HEK293 (cell line): ENCODE measurements around the gene TRIB2.

Experiments used
- CTCF ChIA-PET: fragments of 350-600 bp; formaldehyde crosslinking; extraction: SDS; loops from one replicate; lab custom pipeline; 2021; ENCODE audit warnings: antibody characterized with exemption; lab: Yijun Ruan, JAX
- POLR2A ChIA-PET: fragments of 300-600 bp; formaldehyde crosslinking; extraction: SDS; loops from one replicate; lab custom pipeline; 2020; ENCODE audit warnings: antibody characterized with exemption, inconsistent platforms; lab: Yijun Ruan, JAX
- H3K27ac ChIP-seq: fragments of 200-500 bp; sonication (Bioruptor generic); 2 replicates; pipeline ENCODE4 v1.5.1; 2014; ENCODE audit warnings: low read depth, low read length, control low read depth, inconsistent platforms; ENCODE audit errors: extremely low read depth
- H3K36me3 ChIP-seq, 2 experiments: fragments of 200-500 bp in 1 of 2; sonication (Bioruptor generic) in 1 of 2; 1 replicate in 1 of 2; 2 replicates in 1 of 2; pipeline ENCODE4 v1.5.1; 2014 to 2017; ENCODE audit warnings: inconsistent platforms in 2 of 2, low read length in 2 of 2; ENCODE audit not compliant: control insufficient read depth in 2 of 2, insufficient read depth in 1 of 2
- H3K4me1 ChIP-seq: fragments of 200-500 bp; sonication (Bioruptor generic); 2 replicates; pipeline ENCODE4 v1.5.1; 2014; ENCODE audit warnings: mild to moderate bottlenecking, low read length, inconsistent platforms; ENCODE audit not compliant: control insufficient read depth, insufficient read depth
- H3K4me3 ChIP-seq: 2 replicates; pipeline ENCODE4 v1.5.1; 2011; ENCODE audit warnings: low read depth, mild to moderate bottlenecking, control low read depth, low read length, moderate library complexity
- H3K9me3 ChIP-seq: fragments of 200-500 bp; sonication (Bioruptor generic); 2 replicates; pipeline ENCODE4 v1.5.1; 2014; ENCODE audit warnings: low read depth, low read length, inconsistent platforms; ENCODE audit not compliant: control insufficient read depth, insufficient read depth
- TCF7L2 ChIP-seq: IDR thresholded peaks from 2 replicates; pipeline ENCODE4 v1.6.1; 2011; ENCODE audit warnings: low read depth, mild to moderate bottlenecking, inconsistent platforms, low read length, moderate library complexity, borderline replicate concordance
- ZFP41 ChIP-seq: fragments of 450-650 bp; formaldehyde crosslinking; IDR thresholded peaks from 2 replicates; pipeline ENCODE4 v1.5.1; 2016; ENCODE audit warnings: missing biosample characterization, missing genetic modification characterization, borderline replicate concordance
- ZNF114 ChIP-seq: fragments of 450-650 bp; formaldehyde crosslinking; IDR thresholded peaks from 2 replicates; pipeline ENCODE4 v1.5.0; 2017; ENCODE audit warnings: missing biosample characterization, missing genetic modification characterization
- ZNF133 ChIP-seq: fragments of 450-650 bp; formaldehyde crosslinking; IDR thresholded peaks from 2 replicates; pipeline ENCODE4 v1.5.1; 2016; ENCODE audit warnings: missing biosample characterization, missing genetic modification characterization
- ZNF169 ChIP-seq: fragments of 450-650 bp; formaldehyde crosslinking; IDR thresholded peaks from 2 replicates; pipeline ENCODE4 v1.5.1; 2016; ENCODE audit warnings: missing biosample characterization, missing genetic modification characterization
- ZNF214 ChIP-seq: fragments of 450-650 bp; formaldehyde crosslinking; IDR thresholded peaks from 2 replicates; pipeline ENCODE4 v1.5.1; 2017; ENCODE audit warnings: missing biosample characterization, mild to moderate bottlenecking, missing genetic modification characterization, borderline replicate concordance
- ZNF324 ChIP-seq: fragments of 450-650 bp; formaldehyde crosslinking; IDR thresholded peaks from 2 replicates; pipeline ENCODE4 v1.5.1; 2016; ENCODE audit warnings: missing biosample characterization, missing genetic modification characterization
- ZNF391 ChIP-seq: fragments of 450-650 bp; formaldehyde crosslinking; IDR thresholded peaks from 2 replicates; pipeline ENCODE4 v1.5.1; 2016; ENCODE audit warnings: low read depth, missing biosample characterization, missing genetic modification characterization, borderline replicate concordance
- ZNF529 ChIP-seq: fragments of 450-650 bp; formaldehyde crosslinking; IDR thresholded peaks from 2 replicates; pipeline ENCODE4 v1.5.1; 2017; ENCODE audit warnings: missing genetic modification characterization, missing biosample characterization; ENCODE audit not compliant: insufficient replicate concordance
- ZNF658 ChIP-seq: fragments of 450-650 bp; formaldehyde crosslinking; IDR thresholded peaks from 2 replicates; pipeline ENCODE4; 2016; ENCODE audit warnings: missing biosample characterization, missing genetic modification characterization
- ZNF747 ChIP-seq: fragments of 450-650 bp; formaldehyde crosslinking; IDR thresholded peaks from 2 replicates; pipeline ENCODE4 v1.5.1; 2016; ENCODE audit warnings: missing biosample characterization, missing genetic modification characterization
- ZNF792 ChIP-seq: fragments of 450-650 bp; formaldehyde crosslinking; IDR thresholded peaks from 2 replicates; pipeline ENCODE4 v1.5.1; 2016; ENCODE audit warnings: missing biosample characterization, missing genetic modification characterization
- TF ChIP-seq, protein P1 (sequence below): fragments of 450-650 bp; formaldehyde crosslinking; IDR thresholded peaks from 2 replicates; pipeline ENCODE4 v1.5.1; 2016; ENCODE audit warnings: missing biosample characterization, missing genetic modification characterization
- TF ChIP-seq, protein P2 (sequence below): fragments of 450-650 bp; formaldehyde crosslinking; IDR thresholded peaks from 2 replicates; pipeline ENCODE4 v1.5.1; 2016; ENCODE audit warnings: missing biosample characterization, missing genetic modification characterization, borderline replicate concordance
- TF ChIP-seq, protein P3 (sequence below): fragments of 450-650 bp; formaldehyde crosslinking; IDR thresholded peaks from 2 replicates; pipeline ENCODE4 v1.5.1; 2016; ENCODE audit warnings: missing biosample characterization, missing genetic modification characterization
- TF ChIP-seq, protein P4 (sequence below): fragments of 450-650 bp; formaldehyde crosslinking; IDR thresholded peaks from 2 replicates; pipeline ENCODE4 v1.5.1; 2017; ENCODE audit warnings: missing biosample characterization, missing genetic modification characterization
- TF ChIP-seq, protein P5 (sequence below): fragments of 450-650 bp; formaldehyde crosslinking; IDR thresholded peaks from 2 replicates; pipeline ENCODE4 v1.5.1; 2016; ENCODE audit warnings: missing biosample characterization, missing genetic modification characterization, low read depth
- TF ChIP-seq, protein P6 (sequence below): fragments of 450-650 bp; formaldehyde crosslinking; conservative IDR thresholded peaks from 2 replicates; pipeline ENCODE4 v1.5.1; 2016; ENCODE audit warnings: low read depth, missing biosample characterization, missing genetic modification characterization

Gene TRIB2

DNA sequence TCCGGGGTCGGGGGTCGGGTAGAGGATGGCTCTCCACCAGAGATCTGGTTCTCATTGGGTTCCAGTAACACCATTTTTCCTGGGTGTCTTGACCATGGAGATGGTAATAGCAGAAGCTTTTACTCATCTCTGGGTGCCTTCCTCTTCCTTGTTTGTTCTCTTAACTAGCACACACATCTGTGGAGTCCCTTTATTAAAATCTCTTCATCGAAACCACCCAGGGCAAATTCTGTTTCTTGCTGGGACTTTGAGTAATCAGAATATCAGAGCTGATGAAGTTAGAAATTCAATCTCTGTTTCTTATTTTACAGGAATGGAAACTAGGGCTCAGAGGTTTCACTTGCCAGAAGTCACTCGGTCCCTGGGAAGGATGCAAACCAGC, 15.0 kb upstream of the TRIB2 start:
- Histone ChIP-seq H3K36me3 (no peaks in the 10 kb centered on the region), H3K9me3 (no peaks in the 10 kb centered on the region), H3K4me1 (no peaks in the 10 kb centered on the region), H3K27ac (no peak overlapping the region), H3K4me3 (no peak overlapping the region)
- CTCF ChIA-PET, result interaction anchor here (0.6 to 2.2 kb wide), 5 partner anchors 10 to 305 kb away, joined by 3 to 8 read pairs (median 4); partner anchors contain the start of gene TRIB2
- POLR2A ChIA-PET, result no interaction called here
- no peak for TF ChIP-seq ZNF658 (tag by site-specific recombination)
- TF ChIP-seq TCF7L2, result no peak
- TF ChIP-seq ZNF114 (tag by site-specific recombination), result no peak
- TF ChIP-seq ZNF792 (tag by site-specific recombination), result no peak
- TF ChIP-seq, protein P1, sequence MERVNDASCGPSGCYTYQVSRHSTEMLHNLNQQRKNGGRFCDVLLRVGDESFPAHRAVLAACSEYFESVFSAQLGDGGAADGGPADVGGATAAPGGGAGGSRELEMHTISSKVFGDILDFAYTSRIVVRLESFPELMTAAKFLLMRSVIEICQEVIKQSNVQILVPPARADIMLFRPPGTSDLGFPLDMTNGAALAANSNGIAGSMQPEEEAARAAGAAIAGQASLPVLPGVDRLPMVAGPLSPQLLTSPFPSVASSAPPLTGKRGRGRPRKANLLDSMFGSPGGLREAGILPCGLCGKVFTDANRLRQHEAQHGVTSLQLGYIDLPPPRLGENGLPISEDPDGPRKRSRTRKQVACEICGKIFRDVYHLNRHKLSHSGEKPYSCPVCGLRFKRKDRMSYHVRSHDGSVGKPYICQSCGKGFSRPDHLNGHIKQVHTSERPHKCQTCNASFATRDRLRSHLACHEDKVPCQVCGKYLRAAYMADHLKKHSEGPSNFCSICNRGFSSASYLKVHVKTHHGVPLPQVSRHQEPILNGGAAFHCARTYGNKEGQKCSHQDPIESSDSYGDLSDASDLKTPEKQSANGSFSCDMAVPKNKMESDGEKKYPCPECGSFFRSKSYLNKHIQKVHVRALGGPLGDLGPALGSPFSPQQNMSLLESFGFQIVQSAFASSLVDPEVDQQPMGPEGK, result no peak
- TF ChIP-seq, protein P2, sequence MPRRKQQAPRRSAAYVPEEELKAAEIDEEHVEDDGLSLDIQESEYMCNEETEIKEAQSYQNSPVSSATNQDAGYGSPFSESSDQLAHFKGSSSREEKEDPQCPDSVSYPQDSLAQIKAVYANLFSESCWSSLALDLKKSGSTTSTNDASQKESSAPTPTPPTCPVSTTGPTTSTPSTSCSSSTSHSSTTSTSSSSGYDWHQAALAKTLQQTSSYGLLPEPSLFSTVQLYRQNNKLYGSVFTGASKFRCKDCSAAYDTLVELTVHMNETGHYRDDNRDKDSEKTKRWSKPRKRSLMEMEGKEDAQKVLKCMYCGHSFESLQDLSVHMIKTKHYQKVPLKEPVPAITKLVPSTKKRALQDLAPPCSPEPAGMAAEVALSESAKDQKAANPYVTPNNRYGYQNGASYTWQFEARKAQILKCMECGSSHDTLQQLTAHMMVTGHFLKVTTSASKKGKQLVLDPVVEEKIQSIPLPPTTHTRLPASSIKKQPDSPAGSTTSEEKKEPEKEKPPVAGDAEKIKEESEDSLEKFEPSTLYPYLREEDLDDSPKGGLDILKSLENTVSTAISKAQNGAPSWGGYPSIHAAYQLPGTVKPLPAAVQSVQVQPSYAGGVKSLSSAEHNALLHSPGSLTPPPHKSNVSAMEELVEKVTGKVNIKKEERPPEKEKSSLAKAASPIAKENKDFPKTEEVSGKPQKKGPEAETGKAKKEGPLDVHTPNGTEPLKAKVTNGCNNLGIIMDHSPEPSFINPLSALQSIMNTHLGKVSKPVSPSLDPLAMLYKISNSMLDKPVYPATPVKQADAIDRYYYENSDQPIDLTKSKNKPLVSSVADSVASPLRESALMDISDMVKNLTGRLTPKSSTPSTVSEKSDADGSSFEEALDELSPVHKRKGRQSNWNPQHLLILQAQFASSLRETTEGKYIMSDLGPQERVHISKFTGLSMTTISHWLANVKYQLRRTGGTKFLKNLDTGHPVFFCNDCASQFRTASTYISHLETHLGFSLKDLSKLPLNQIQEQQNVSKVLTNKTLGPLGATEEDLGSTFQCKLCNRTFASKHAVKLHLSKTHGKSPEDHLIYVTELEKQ (tag by site-specific recombination), result no peak
- TF ChIP-seq, protein P3, sequence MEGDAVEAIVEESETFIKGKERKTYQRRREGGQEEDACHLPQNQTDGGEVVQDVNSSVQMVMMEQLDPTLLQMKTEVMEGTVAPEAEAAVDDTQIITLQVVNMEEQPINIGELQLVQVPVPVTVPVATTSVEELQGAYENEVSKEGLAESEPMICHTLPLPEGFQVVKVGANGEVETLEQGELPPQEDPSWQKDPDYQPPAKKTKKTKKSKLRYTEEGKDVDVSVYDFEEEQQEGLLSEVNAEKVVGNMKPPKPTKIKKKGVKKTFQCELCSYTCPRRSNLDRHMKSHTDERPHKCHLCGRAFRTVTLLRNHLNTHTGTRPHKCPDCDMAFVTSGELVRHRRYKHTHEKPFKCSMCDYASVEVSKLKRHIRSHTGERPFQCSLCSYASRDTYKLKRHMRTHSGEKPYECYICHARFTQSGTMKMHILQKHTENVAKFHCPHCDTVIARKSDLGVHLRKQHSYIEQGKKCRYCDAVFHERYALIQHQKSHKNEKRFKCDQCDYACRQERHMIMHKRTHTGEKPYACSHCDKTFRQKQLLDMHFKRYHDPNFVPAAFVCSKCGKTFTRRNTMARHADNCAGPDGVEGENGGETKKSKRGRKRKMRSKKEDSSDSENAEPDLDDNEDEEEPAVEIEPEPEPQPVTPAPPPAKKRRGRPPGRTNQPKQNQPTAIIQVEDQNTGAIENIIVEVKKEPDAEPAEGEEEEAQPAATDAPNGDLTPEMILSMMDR (tag by site-specific recombination), result no peak
- TF ChIP-seq ZNF133 (tag by site-specific recombination), result no peak
- TF ChIP-seq ZFP41 (tag by site-specific recombination), result no peak
- TF ChIP-seq, protein P4, sequence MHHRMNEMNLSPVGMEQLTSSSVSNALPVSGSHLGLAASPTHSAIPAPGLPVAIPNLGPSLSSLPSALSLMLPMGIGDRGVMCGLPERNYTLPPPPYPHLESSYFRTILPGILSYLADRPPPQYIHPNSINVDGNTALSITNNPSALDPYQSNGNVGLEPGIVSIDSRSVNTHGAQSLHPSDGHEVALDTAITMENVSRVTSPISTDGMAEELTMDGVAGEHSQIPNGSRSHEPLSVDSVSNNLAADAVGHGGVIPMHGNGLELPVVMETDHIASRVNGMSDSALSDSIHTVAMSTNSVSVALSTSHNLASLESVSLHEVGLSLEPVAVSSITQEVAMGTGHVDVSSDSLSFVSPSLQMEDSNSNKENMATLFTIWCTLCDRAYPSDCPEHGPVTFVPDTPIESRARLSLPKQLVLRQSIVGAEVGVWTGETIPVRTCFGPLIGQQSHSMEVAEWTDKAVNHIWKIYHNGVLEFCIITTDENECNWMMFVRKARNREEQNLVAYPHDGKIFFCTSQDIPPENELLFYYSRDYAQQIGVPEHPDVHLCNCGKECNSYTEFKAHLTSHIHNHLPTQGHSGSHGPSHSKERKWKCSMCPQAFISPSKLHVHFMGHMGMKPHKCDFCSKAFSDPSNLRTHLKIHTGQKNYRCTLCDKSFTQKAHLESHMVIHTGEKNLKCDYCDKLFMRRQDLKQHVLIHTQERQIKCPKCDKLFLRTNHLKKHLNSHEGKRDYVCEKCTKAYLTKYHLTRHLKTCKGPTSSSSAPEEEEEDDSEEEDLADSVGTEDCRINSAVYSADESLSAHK (tag by site-specific recombination), result no peak
- no peak for TF ChIP-seq ZNF169 (tag by site-specific recombination)
- TF ChIP-seq, protein P5, sequence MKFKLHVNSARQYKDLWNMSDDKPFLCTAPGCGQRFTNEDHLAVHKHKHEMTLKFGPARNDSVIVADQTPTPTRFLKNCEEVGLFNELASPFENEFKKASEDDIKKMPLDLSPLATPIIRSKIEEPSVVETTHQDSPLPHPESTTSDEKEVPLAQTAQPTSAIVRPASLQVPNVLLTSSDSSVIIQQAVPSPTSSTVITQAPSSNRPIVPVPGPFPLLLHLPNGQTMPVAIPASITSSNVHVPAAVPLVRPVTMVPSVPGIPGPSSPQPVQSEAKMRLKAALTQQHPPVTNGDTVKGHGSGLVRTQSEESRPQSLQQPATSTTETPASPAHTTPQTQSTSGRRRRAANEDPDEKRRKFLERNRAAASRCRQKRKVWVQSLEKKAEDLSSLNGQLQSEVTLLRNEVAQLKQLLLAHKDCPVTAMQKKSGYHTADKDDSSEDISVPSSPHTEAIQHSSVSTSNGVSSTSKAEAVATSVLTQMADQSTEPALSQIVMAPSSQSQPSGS (tag by site-specific recombination), result no peak
- no peak for TF ChIP-seq ZNF324 (tag by site-specific recombination)
- TF ChIP-seq ZNF747, result no peak
- TF ChIP-seq ZNF529 (tag by site-specific recombination), result no peak
- TF ChIP-seq, protein P6, sequence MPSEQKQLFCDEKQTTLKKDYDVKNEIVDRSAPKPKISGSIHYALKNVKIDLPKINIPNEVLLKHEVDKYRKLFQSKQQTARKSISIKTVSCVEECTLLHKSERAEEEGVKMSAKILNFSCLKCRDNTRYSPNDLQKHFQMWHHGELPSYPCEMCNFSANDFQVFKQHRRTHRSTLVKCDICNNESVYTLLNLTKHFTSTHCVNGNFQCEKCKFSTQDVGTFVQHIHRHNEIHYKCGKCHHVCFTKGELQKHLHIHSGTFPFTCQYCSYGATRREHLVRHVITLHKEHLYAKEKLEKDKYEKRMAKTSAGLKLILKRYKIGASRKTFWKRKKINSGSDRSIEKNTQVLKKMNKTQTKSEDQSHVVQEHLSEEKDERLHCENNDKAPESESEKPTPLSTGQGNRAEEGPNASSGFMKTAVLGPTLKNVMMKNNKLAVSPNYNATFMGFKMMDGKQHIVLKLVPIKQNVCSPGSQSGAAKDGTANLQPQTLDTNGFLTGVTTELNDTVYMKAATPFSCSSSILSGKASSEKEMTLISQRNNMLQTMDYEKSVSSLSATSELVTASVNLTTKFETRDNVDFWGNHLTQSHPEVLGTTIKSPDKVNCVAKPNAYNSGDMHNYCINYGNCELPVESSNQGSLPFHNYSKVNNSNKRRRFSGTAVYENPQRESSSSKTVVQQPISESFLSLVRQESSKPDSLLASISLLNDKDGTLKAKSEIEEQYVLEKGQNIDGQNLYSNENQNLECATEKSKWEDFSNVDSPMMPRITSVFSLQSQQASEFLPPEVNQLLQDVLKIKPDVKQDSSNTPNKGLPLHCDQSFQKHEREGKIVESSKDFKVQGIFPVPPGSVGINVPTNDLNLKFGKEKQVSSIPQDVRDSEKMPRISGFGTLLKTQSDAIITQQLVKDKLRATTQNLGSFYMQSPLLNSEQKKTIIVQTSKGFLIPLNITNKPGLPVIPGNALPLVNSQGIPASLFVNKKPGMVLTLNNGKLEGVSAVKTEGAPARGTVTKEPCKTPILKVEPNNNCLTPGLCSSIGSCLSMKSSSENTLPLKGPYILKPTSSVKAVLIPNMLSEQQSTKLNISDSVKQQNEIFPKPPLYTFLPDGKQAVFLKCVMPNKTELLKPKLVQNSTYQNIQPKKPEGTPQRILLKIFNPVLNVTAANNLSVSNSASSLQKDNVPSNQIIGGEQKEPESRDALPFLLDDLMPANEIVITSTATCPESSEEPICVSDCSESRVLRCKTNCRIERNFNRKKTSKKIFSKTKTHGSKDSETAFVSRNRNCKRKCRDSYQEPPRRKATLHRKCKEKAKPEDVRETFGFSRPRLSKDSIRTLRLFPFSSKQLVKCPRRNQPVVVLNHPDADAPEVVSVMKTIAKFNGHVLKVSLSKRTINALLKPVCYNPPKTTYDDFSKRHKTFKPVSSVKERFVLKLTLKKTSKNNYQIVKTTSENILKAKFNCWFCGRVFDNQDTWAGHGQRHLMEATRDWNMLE (tag by site-specific recombination), result no peak
- TF ChIP-seq ZNF214, result no peak
- no peak for TF ChIP-seq ZNF391
